ENCODE results near the gene COTL1.
"Not testable (repeated sequence)": the region's sequence is repeated elsewhere in the genome, so short reads cannot be mapped to it uniquely, and the experiment has no call there.

COTL1 gene

GRCh38 chr16:84625556-84625955, 7.7 kb upstream of the COTL1 start:
- no peaks in the 10 kb centered on the region for H3K36me3 ChIP-seq (ENCODE audit: insufficient read depth, low read length)
- H3K4me3 ChIP-seq (ENCODE audit: low read depth in 1 of 2, low read length in 2 of 2): no peak overlapping the region
- H3K9me3 ChIP-seq (ENCODE audit: low read length): no peaks in the 10 kb centered on the region
- no peak overlapping the region for H3K9ac ChIP-seq (ENCODE audit: low read length)
- H3K27ac ChIP-seq (ENCODE audit: low read depth, low read length): no peak overlapping the region
- no peaks in the 10 kb centered on the region for H3K4me1 ChIP-seq (ENCODE audit: insufficient read depth, low read length)
- no peaks in the 10 kb centered on the region for H3K27me3 ChIP-seq (ENCODE audit: control insufficient read depth in 1 of 2, insufficient read depth in 2 of 2, low read length in 2 of 2)

- H3K9ac ChIP-seq (ENCODE audit: low read length); H3K27ac ChIP-seq (ENCODE audit: low read depth, low read length); H3K9me3 ChIP-seq (ENCODE audit: low read length); H3K36me3 ChIP-seq (ENCODE audit: insufficient read depth, low read length); H3K27me3 ChIP-seq (ENCODE audit: control insufficient read depth in 1 of 2, insufficient read depth in 2 of 2, low read length in 2 of 2); H3K4me3 ChIP-seq (ENCODE audit: low read depth in 1 of 2, low read length in 2 of 2): not testable (repeated sequence)
- H3K4me1 ChIP-seq (ENCODE audit: insufficient read depth, low read length): peaks cover 17% of the 10 kb centered on the region
Measured at GRCh38 chr16:84620913-84621312, 3.0 kb upstream of the COTL1 start.

- Histone ChIP-seq H3K36me3 (ENCODE audit: insufficient read depth, low read length) (no peaks in the 10 kb centered on the region), H3K4me3 (ENCODE audit: low read depth in 1 of 2, low read length in 2 of 2) (no peak overlapping the region), H3K9me3 (ENCODE audit: low read length) (no peaks in the 10 kb centered on the region), H3K9ac (ENCODE audit: low read length) (no peak overlapping the region), H3K27ac (ENCODE audit: low read depth, low read length) (peak overlapping the region; percentile 45), H3K27me3 (ENCODE audit: control insufficient read depth in 1 of 2, insufficient read depth in 2 of 2, low read length in 2 of 2) (no peaks in the 10 kb centered on the region), H3K4me1 (ENCODE audit: insufficient read depth, low read length) (peaks cover 37% of the 10 kb centered on the region)
Measured at GRCh38 chr16:84618581-84619460, 943 bp upstream of the COTL1 start.

- H3K27me3 ChIP-seq (ENCODE audit: control insufficient read depth in 1 of 2, insufficient read depth in 2 of 2, low read length in 2 of 2): no peaks in the 10 kb centered on the region
- H3K36me3 ChIP-seq (ENCODE audit: insufficient read depth, low read length): no peaks in the 10 kb centered on the region
- no peaks in the 10 kb centered on the region for H3K9me3 ChIP-seq (ENCODE audit: low read length)
- peak overlapping the region; percentile 62 for H3K27ac ChIP-seq (ENCODE audit: low read depth, low read length)
- peaks cover 49% of the 10 kb centered on the region for H3K4me1 ChIP-seq (ENCODE audit: insufficient read depth, low read length)
- H3K9ac ChIP-seq (ENCODE audit: low read length): peak overlapping the region; percentile 4
- H3K4me3 ChIP-seq (ENCODE audit: low read depth in 1 of 2, low read length in 2 of 2): peak overlapping the region; percentile 40 to 67
Measured at GRCh38 chr16:84617041-84617790, 662 bp downstream of the COTL1 start.

- Histone ChIP-seq H3K27me3 (ENCODE audit: control insufficient read depth in 1 of 2, insufficient read depth in 2 of 2, low read length in 2 of 2) (no peaks in the 10 kb centered on the region), H3K9ac (ENCODE audit: low read length) (peak overlapping the region; percentile 4), H3K4me3 (ENCODE audit: low read depth in 1 of 2, low read length in 2 of 2) (peak overlapping the region in 1 of 2 donors; percentile 67), H3K27ac (ENCODE audit: low read depth, low read length) (no peak overlapping the region), H3K4me1 (ENCODE audit: insufficient read depth, low read length) (peaks cover 56% of the 10 kb centered on the region), H3K9me3 (ENCODE audit: low read length) (no peaks in the 10 kb centered on the region), H3K36me3 (ENCODE audit: insufficient read depth, low read length) (no peaks in the 10 kb centered on the region)
Measured at GRCh38 chr16:84616515-84616914, 1.4 kb downstream of the COTL1 start.

- H3K9ac ChIP-seq (ENCODE audit: low read length): no peak overlapping the region
- H3K36me3 ChIP-seq (ENCODE audit: insufficient read depth, low read length): no peaks in the 10 kb centered on the region
- H3K4me3 ChIP-seq (ENCODE audit: low read depth in 1 of 2, low read length in 2 of 2): peak overlapping the region in 1 of 2 donors; percentile 20
- H3K27ac ChIP-seq (ENCODE audit: low read depth, low read length): no peak overlapping the region
- no peaks in the 10 kb centered on the region for H3K27me3 ChIP-seq (ENCODE audit: control insufficient read depth in 1 of 2, insufficient read depth in 2 of 2, low read length in 2 of 2)
- H3K9me3 ChIP-seq (ENCODE audit: low read length): no peaks in the 10 kb centered on the region
- peaks cover 66% of the 10 kb centered on the region for H3K4me1 ChIP-seq (ENCODE audit: insufficient read depth, low read length)
Measured at GRCh38 chr16:84614968-84615813, 2.7 kb downstream of the COTL1 start.

- Histone ChIP-seq H3K9ac (ENCODE audit: low read length) (peak overlapping the region; percentile 44), H3K9me3 (ENCODE audit: low read length) (no peaks in the 10 kb centered on the region), H3K36me3 (ENCODE audit: insufficient read depth, low read length) (no peaks in the 10 kb centered on the region), H3K4me3 (ENCODE audit: low read depth in 1 of 2, low read length in 2 of 2) (peak overlapping the region in 1 of 2 donors; percentile 20), H3K4me1 (ENCODE audit: insufficient read depth, low read length) (peaks cover 66% of the 10 kb centered on the region), H3K27ac (ENCODE audit: low read depth, low read length) (peak overlapping the region; percentile 74), H3K27me3 (ENCODE audit: control insufficient read depth in 1 of 2, insufficient read depth in 2 of 2, low read length in 2 of 2) (no peaks in the 10 kb centered on the region)
Measured at GRCh38 chr16:84614623-84614967, 3.3 kb downstream of the COTL1 start.

- Histone ChIP-seq H3K27me3 (ENCODE audit: control insufficient read depth in 1 of 2, insufficient read depth in 2 of 2, low read length in 2 of 2) (no peaks in the 10 kb centered on the region), H3K36me3 (ENCODE audit: insufficient read depth, low read length) (no peaks in the 10 kb centered on the region), H3K4me1 (ENCODE audit: insufficient read depth, low read length) (peaks cover 66% of the 10 kb centered on the region), H3K9me3 (ENCODE audit: low read length) (no peaks in the 10 kb centered on the region), H3K4me3 (ENCODE audit: low read depth in 1 of 2, low read length in 2 of 2) (peak overlapping the region; percentile 14 to 41), H3K27ac (ENCODE audit: low read depth, low read length) (peak overlapping the region; percentile 74), H3K9ac (ENCODE audit: low read length) (peak overlapping the region; percentile 44)
Measured at GRCh38 chr16:84614073-84614459, 3.8 kb downstream of the COTL1 start.

GRCh38 chr16:84613408-84614072, 4.3 kb downstream of the COTL1 start:
- Histone ChIP-seq H3K36me3 (ENCODE audit: insufficient read depth, low read length) (no peaks in the 10 kb centered on the region), H3K4me3 (ENCODE audit: low read depth in 1 of 2, low read length in 2 of 2) (peak overlapping the region; percentile 14 to 41), H3K9ac (ENCODE audit: low read length) (peak overlapping the region; percentile 44), H3K27me3 (ENCODE audit: control insufficient read depth in 1 of 2, insufficient read depth in 2 of 2, low read length in 2 of 2) (no peaks in the 10 kb centered on the region), H3K27ac (ENCODE audit: low read depth, low read length) (peak overlapping the region; percentile 74), H3K9me3 (ENCODE audit: low read length) (no peaks in the 10 kb centered on the region), H3K4me1 (ENCODE audit: insufficient read depth, low read length) (peaks cover 62% of the 10 kb centered on the region)

- no peak overlapping the region for H3K27ac ChIP-seq (ENCODE audit: low read depth, low read length)
- peaks cover 61% of the 10 kb centered on the region for H3K4me1 ChIP-seq (ENCODE audit: insufficient read depth, low read length)
- H3K36me3 ChIP-seq (ENCODE audit: insufficient read depth, low read length): no peaks in the 10 kb centered on the region
- no peak overlapping the region for H3K4me3 ChIP-seq (ENCODE audit: low read depth in 1 of 2, low read length in 2 of 2)
- no peaks in the 10 kb centered on the region for H3K9me3 ChIP-seq (ENCODE audit: low read length)
- H3K27me3 ChIP-seq (ENCODE audit: control insufficient read depth in 1 of 2, insufficient read depth in 2 of 2, low read length in 2 of 2): no peaks in the 10 kb centered on the region
- no peak overlapping the region for H3K9ac ChIP-seq (ENCODE audit: low read length)
Measured at GRCh38 chr16:84612686-84613085, 5.2 kb downstream of the COTL1 start.
